A549 (cell line): ENCODE data around the gene EDEM1. TPM values are rescaled to one million over a fixed set of nuclear protein-coding genes. Genes with fewer than 3 reads are reported as not detected.

Experiments used
- ATAC-seq, 2 experiments: fragments of 200-7000 bp in 1 of 2; fragments of >200 bp in 1 of 2; cut with Nextera tagmentation in 1 of 2; cut with Tn5 transposase in 1 of 2; 3 replicates each; pipeline versions ENCODE4 v1.8.0 to v1.9.1; 2018 to 2020; ENCODE audit warnings: mild to moderate bottlenecking in 1 of 2, moderate library complexity in 1 of 2
- CTCF ChIA-PET: fragments of 300-600 bp; sonication (Branson Sonifier 250); formaldehyde crosslinking; extraction: SDS; loops from one replicate; lab custom pipeline; 2021; ENCODE audit warnings: antibody characterized with exemption, inconsistent platforms; lab: Yijun Ruan, JAX
- POLR2A ChIA-PET: fragments of 350-600 bp; formaldehyde crosslinking; extraction: SDS; loops from one replicate; lab custom pipeline; 2021; ENCODE audit warnings: antibody characterized with exemption, inconsistent platforms; lab: Yijun Ruan, JAX
- DNase-seq, 2 experiments: peaks; one replicate each; pipeline versions ENCODE4 v3.0.0 to v3.0.0-alpha.2; 2011 to 2016; ENCODE audit warnings: low read depth in 1 of 2, low spot score in 1 of 2
- FAIRE-seq: peaks from 2 replicates; lab custom pipeline; 2011; peaks lifted over from hg19 to GRCh38; lab: Jason Lieb, UNC
- H3K27ac ChIP-seq, 2 experiments: fragments of >200 bp; sonication (Bioruptor Twin); formaldehyde crosslinking; 3 replicates each; pipeline ENCODE4 v1.5.1; 2016 to 2017
- H3K4me1 ChIP-seq: fragments of >200 bp; sonication (Bioruptor Twin); formaldehyde crosslinking; 3 replicates; pipeline ENCODE4 v1.6.1; 2016
- H3K4me2 ChIP-seq: fragments of >200 bp; sonication (Bioruptor Twin); formaldehyde crosslinking; 3 replicates; pipeline ENCODE4 v1.6.1; 2016
- H3K4me3 ChIP-seq: fragments of >200 bp; sonication (Bioruptor Twin); formaldehyde crosslinking; 3 replicates; pipeline ENCODE4 v1.5.1; 2016
- H3K9me3 ChIP-seq: fragments of >200 bp; sonication (Bioruptor Twin); formaldehyde crosslinking; 3 replicates; pipeline ENCODE4 v1.6.1; 2016
- CBX2 ChIP-seq: fragments of 200-600 bp; sonication (generic); IDR thresholded peaks from 2 replicates; pipeline ENCODE4 v1.6.1; 2016; ENCODE audit warnings: low read depth, mild to moderate bottlenecking, borderline replicate concordance
- CBX8 ChIP-seq: fragments of 200-600 bp; sonication (generic); IDR thresholded peaks from 2 replicates; pipeline ENCODE4 v1.6.1; 2016
- CEBPB ChIP-seq, 2 experiments: fragments of >200 bp in 1 of 2; sonication (Bioruptor Twin) in 1 of 2; formaldehyde crosslinking in 1 of 2; IDR thresholded peaks; 2 replicates each; pipeline ENCODE4 v1.6.1; 2012 to 2016
- CHD2 ChIP-seq: fragments of 150-350 bp; IDR thresholded peaks from 2 replicates; pipeline ENCODE4 v1.6.1; 2014; ENCODE audit warnings: low read length; ENCODE audit not compliant: partially characterized antibody
- CTCF ChIP-seq: fragments of >200 bp; sonication (Bioruptor Twin); formaldehyde crosslinking; IDR thresholded peaks from 3 replicates; pipeline ENCODE4 v1.5.1; 2016
- E2F6 ChIP-seq: IDR thresholded peaks from 2 replicates; pipeline ENCODE4 v1.6.1; 2012; ENCODE audit warnings: low read depth, borderline replicate concordance
- EHMT2 ChIP-seq: fragments of 200-600 bp; sonication (generic); IDR thresholded peaks from 2 replicates; pipeline ENCODE4 v1.6.1; 2016; ENCODE audit warnings: antibody characterized with exemption, low read depth, mild to moderate bottlenecking, moderate library complexity
- ESRRA ChIP-seq: fragments of 150-350 bp; IDR thresholded peaks from 2 replicates; pipeline ENCODE4 v1.6.1; 2014; ENCODE audit warnings: mild to moderate bottlenecking, low read length, borderline replicate concordance
- FOSL2 ChIP-seq, 2 experiments: fragments of 450-650 bp in 1 of 2; fragments of >200 bp in 1 of 2; sonication (Bioruptor Twin) in 1 of 2; formaldehyde crosslinking; IDR thresholded peaks; 2 replicates each; pipeline versions ENCODE4 v1.5.0 to v1.6.1; 2016 to 2020; ENCODE audit warnings: mild to moderate bottlenecking in 1 of 2, moderate library complexity in 1 of 2
- HDAC2 ChIP-seq: fragments of 200-600 bp; sonication (generic); IDR thresholded peaks from 2 replicates; pipeline ENCODE4 v1.6.1; 2016
- HES2 ChIP-seq: fragments of >200 bp; sonication (Bioruptor Twin); formaldehyde crosslinking; IDR thresholded peaks from 2 replicates; pipeline ENCODE4 v1.6.1; 2016
- HOXA7 ChIP-seq: fragments of 250-450 bp; sonication (Bioruptor Pico); IDR thresholded peaks from 2 replicates; pipeline ENCODE4 v1.5.0; 2020; ENCODE audit warnings: mild to moderate bottlenecking, moderate library complexity
- HOXB13 ChIP-seq: fragments of 250-450 bp; sonication (Bioruptor Pico); IDR thresholded peaks from 2 replicates; pipeline ENCODE4 v1.5.0; 2020; ENCODE audit warnings: low read depth, mild to moderate bottlenecking, moderate library complexity
- JUN ChIP-seq, 2 experiments: fragments of >200 bp; sonication (Bioruptor Twin); formaldehyde crosslinking; IDR thresholded peaks; 2 replicates in 1 of 2; 3 replicates in 1 of 2; pipeline ENCODE4 v1.6.1; 2016 to 2017
- JUNB ChIP-seq: fragments of >200 bp; sonication (Bioruptor Twin); formaldehyde crosslinking; IDR thresholded peaks from 2 replicates; pipeline ENCODE4 v1.6.1; 2016
- MYC ChIP-seq: IDR thresholded peaks from 2 replicates; pipeline ENCODE4 v1.6.1; 2012; ENCODE audit warnings: mild to moderate bottlenecking, inconsistent platforms, low read length, improper control_type of control experiment, borderline replicate concordance
- NFE2L2 ChIP-seq: fragments of 150-350 bp; conservative IDR thresholded peaks from 2 replicates; pipeline ENCODE4 v1.6.1; 2014; ENCODE audit warnings: low read length
- RAD21 ChIP-seq, 2 experiments: fragments of >200 bp in 1 of 2; sonication (Bioruptor Twin) in 1 of 2; formaldehyde crosslinking in 1 of 2; IDR thresholded peaks in 1 of 2; conservative IDR thresholded peaks in 1 of 2; 2 replicates in 1 of 2; 3 replicates in 1 of 2; pipeline ENCODE4 v1.6.1; 2012 to 2018; ENCODE audit warnings: inconsistent platforms in 1 of 2
- RARB ChIP-seq: fragments of 250-450 bp; sonication (Bioruptor Pico); IDR thresholded peaks from 2 replicates; pipeline ENCODE4 v1.8.0; 2021; ENCODE audit warnings: mild to moderate bottlenecking, moderate library complexity
- REST ChIP-seq: fragments of 200-600 bp; sonication (generic); IDR thresholded peaks from 2 replicates; pipeline ENCODE4 v1.6.1; 2016; ENCODE audit warnings: antibody characterized with exemption, mild to moderate bottlenecking, moderate library complexity
- SREBF2 ChIP-seq: fragments of 450-650 bp; IDR thresholded peaks from 2 replicates; pipeline ENCODE4 v1.6.1; 2014; ENCODE audit warnings: mild to moderate bottlenecking, moderate library complexity
- TFCP2L1 ChIP-seq: fragments of 250-450 bp; sonication (Bioruptor Pico); IDR thresholded peaks from 2 replicates; pipeline ENCODE4 v1.5.0; 2021; ENCODE audit warnings: mild to moderate bottlenecking
- TP53 ChIP-seq: fragments of 250-450 bp; sonication (Bioruptor Pico); IDR thresholded peaks from 2 replicates; pipeline ENCODE4 v1.5.0; 2021; ENCODE audit warnings: mild to moderate bottlenecking, moderate library complexity
- ZC3H11A ChIP-seq: fragments of 450-650 bp; IDR thresholded peaks from 2 replicates; pipeline ENCODE4 v1.6.1; 2014; ENCODE audit warnings: antibody characterized with exemption, mild to moderate bottlenecking
- ZNF302 ChIP-seq: fragments of 250-450 bp; sonication (Bioruptor Pico); IDR thresholded peaks from 2 replicates; pipeline ENCODE4 v1.9.0; 2021; ENCODE audit warnings: inconsistent platforms, mild to moderate bottlenecking, moderate library complexity
- WGBS: methylation state at CpG from one replicate; pipeline ENCODE4 v1.1.6; 2017; ENCODE audit errors: missing lambda C conversion rate; 5-methylcytosine and 5-hydroxymethylcytosine counted together
- polyA plus RNA-seq, 4 experiments: library from polyadenylated mRNA; depleted of rRNA in 3 of 4; stranded (reverse); fragments of >200 nt; fragmentation: RNase III in 1 of 4; extraction: RNeasy Plus Mini Kit Qiagen cat#74134 plus additional on column Dnase treatment in 1 of 4; gene quantifications; 2 replicates in 3 of 4; 3 replicates in 1 of 4; pipeline ENCODE4 v1.2.3, GENCODE V29; 2011 to 2017

EDEM1 gene
- polyA plus RNA-seq, 2 of the 4 experiments (the other 2 are of a cell fraction): 16.3 to 40.9 TPM

- Histone ChIP-seq H3K4me2 (0 out of 3 replicates have a peak overlapping the region, but pooled peaks have one; percentile 4), H3K4me3 (no peak overlapping the region), H3K9me3 (no peaks in the 10 kb centered on the region), H3K27ac (no peak overlapping the region), H3K4me1 (no peaks in the 10 kb centered on the region)
- CTCF ChIA-PET: interaction anchor here (0.9 to 1.7 kb wide), 7 partner anchors 8 to 1573 kb away, joined by 3 to 4 read pairs (median 4); no protein-coding TSS in a partner anchor
- DNase-seq (no peak), ATAC-seq (peak; percentile 31 to 38; a peak in 4 of 6 replicates), FAIRE-seq (no peak)
- WGBS: 14% methylated on average over 6 of the region's 6 CpGs
- TF ChIP-seq TFCP2L1 (CRISPR knock-in tag): no peak
- TF ChIP-seq CEBPB (IDR thresholded peaks at IDR 0.05): peak in 1 of 2 experiments; percentile 36; a peak in 2 of 4 replicates
- POLR2A ChIA-PET: no interaction called here
These were observed 40.3 kb downstream of the EDEM1 start for GRCh38 chr3:5227812-5228211.

GRCh38 chr3:5229414-5229813, 41.9 kb downstream of the EDEM1 start:
- FAIRE-seq (no peak), DNase-seq (no peak), ATAC-seq (no peak)
- no peaks in the 10 kb centered on the region for H3K9me3 ChIP-seq
- ChIA-PET POLR2A (no interaction called here), CTCF (no interaction called here)
- no peak overlapping the region for H3K4me3 ChIP-seq
- no peaks in the 10 kb centered on the region for H3K4me1 ChIP-seq
- WGBS: 46% methylated on average over 2 of the region's 2 CpGs
- H3K27ac ChIP-seq: no peak overlapping the region
- H3K4me2 ChIP-seq: no peak overlapping the region
- TF ChIP-seq EHMT2 (no peak), HOXB13 (no peak), REST (no peak), CHD2 (no peak), CBX2 (no peak), MYC (no peak), JUN (IDR thresholded peaks at IDR 0.05) (no peak), HOXA7 (CRISPR knock-in tag) (no peak), SREBF2 (no peak)
- TF ChIP-seq, all 56 proteins: peak for 0

- no peak for FAIRE-seq
- 41% methylated on average over 6 of the region's 6 CpGs for WGBS
These were observed 43.6 kb downstream of the EDEM1 start for GRCh38 chr3:5231074-5231473.

More at GRCh38 chr3:5231074-5231473, 43.6 kb downstream of the EDEM1 start:
- Histone ChIP-seq H3K27ac (no peak overlapping the region), H3K9me3 (no peaks in the 10 kb centered on the region), H3K4me1 (no peaks in the 10 kb centered on the region), H3K4me3 (no peak overlapping the region), H3K4me2 (no peak overlapping the region)
- no peak for ATAC-seq
- DNase-seq: no peak
- CTCF ChIA-PET: interaction anchor here (2.4 kb wide), 1 partner anchor 15 kb away, joined by 8 read pairs; no protein-coding TSS in a partner anchor
- TF ChIP-seq E2F6 (no peak), RAD21 (conservative IDR thresholded peaks at IDR 0.05 in 1 of 2, IDR thresholded peaks at IDR 0.05 in 1 of 2) (no peak), EHMT2 (no peak), HDAC2 (no peak), TP53 (CRISPR knock-in tag) (no peak), CTCF (no peak), ZNF302 (CRISPR knock-in tag) (no peak), JUNB (no peak), CBX8 (no peak), REST (no peak), HES2 (no peak), NFE2L2 (no peak), TFCP2L1 (CRISPR knock-in tag) (no peak), ESRRA (no peak), RARB (no peak), FOSL2 (IDR thresholded peaks at IDR 0.05) (no peak), FOSL2 (CRISPR knock-in tag; IDR thresholded peaks at IDR 0.05) (no peak), ZC3H11A (no peak)
- POLR2A ChIA-PET: no interaction called here
